GM18502 (cell line): ENCODE results near the gene POLR2H.

ENCODE experiments used
- ATAC-seq: cut with Tn5 transposase; IDR thresholded peaks from one replicate; pipeline ENCODE4 v1.9.1; 2021; ENCODE audit warnings: mild to moderate bottlenecking; ENCODE audit not compliant: unreplicated experiment, poor library complexity

Gene POLR2H

GRCh38 chr3:184361532-184361931 is at the start of gene POLR2H, which contains the start of gene CLCN2:
TSS of gene POLR2H (plus strand) at chr3:184361710. CDS start at chr3:184363493, 1,783 bp downstream.
TSS of gene CLCN2 (minus strand) at chr3:184361605. CDS start at chr3:184361479, 126 bp downstream.
- ATAC-seq: peak; percentile 45

DNA sequence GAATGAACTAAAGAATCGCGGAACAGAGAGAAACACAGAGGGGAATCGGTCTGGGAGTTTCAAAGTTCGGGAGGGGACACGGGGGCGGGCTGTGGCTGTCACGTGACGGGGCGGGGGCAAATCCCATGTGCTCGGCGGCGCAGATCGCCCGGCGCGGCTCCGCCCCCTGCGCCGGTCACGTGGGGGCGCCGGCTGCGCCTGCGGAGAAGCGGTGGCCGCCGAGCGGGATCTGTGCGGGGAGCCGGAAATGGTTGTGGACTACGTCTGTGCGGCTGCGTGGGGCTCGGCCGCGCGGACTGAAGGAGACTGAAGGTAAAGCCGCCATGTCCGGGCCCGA is 47.2 kb upstream of the POLR2H start, which contains the start of gene EIF4G1:
Gene EIF4G1, plus strand, starts transcription at position 244 of the 337 bp plus-strand sequence. CDS start 1,191 bp downstream, outside the sequence.
- ATAC-seq: peak; percentile 85

- ATAC-seq: peak; percentile 50
Observed at GRCh38 chr3:184314700-184315542, 46.6 kb upstream of the POLR2H start.

DNA sequence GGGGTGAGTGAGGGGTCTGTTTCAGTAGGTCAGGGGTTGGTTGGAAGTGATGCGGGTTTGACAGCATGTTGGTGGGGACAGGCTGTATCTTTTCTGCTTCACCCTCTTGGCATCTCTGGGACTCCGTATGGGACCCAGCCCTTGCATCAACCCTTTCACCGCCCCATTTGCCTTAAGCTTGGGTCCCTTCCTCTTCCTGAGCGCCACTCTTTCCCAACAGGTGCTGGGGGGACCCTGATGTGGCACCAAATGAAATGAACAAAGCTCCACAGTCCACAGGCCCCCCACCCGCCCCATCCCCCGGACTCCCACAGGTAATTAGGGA is 46.0 kb upstream of the POLR2H start:
- peak; percentile 4 for ATAC-seq

DNA sequence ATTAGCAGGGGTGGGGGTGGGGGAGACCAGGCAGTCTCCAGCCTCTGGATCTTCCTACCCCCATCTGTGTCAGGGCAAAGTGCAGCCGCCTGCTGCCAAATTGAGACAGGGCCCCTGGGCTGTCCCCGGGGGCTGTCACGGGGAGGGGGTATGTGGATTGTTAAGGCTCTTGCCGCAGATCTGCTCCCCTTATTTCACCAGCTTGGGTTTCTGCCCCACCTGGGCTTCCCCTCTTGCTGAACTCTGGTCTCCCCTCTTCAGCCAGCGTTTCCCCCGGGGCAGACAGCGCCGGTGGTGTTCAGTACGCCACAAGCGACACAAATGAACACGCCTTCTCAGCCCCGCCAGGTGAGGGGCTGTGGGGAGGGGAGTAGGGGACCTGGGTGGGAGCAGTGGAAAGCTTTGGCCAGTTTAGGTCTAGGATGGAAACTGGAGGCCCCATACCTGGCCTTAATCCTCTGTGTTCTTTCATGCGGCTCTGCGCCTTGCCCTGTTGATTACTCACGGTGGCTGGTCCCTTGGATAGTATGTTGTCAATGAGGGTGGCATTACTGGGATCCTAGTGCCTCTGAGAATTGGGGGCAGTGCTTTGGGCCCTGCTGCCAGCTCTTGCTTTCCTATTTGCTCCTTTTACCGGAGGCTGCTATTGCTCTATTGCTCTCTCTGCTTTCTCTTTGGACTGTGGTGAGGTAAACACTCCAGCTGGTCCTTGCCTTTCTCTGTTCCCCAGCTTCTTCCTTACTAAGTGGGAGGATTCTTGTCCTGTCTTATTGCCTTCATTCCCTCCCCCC is 45.4 kb upstream of the POLR2H start:
- no peak for ATAC-seq

DNA sequence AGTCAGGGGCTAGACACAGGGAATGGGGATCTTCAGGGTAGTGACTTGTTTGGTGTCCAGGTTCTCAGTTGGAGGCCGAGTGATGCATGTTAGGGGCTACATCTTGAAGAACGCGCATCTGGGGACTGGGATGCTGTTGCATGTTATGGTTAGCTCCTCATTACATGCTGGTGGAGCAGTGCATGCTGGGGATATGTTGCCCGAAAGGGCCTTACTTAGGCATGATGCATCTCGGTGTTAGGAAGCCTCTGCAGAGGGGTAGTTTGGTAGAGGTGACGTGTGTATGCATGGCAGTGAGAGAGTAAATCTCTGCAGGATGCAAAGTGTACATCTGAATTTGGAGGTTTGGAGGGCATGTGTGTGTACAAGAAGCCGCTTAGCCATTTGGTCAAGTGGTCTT is 44.7 kb upstream of the POLR2H start:
- no peak for ATAC-seq

- no peak for ATAC-seq
Observed at GRCh38 chr3:184317201-184317600, 44.3 kb upstream of the POLR2H start.

- ATAC-seq: no peak
Observed at GRCh38 chr3:184320104-184320445, 41.4 kb upstream of the POLR2H start.

DNA sequence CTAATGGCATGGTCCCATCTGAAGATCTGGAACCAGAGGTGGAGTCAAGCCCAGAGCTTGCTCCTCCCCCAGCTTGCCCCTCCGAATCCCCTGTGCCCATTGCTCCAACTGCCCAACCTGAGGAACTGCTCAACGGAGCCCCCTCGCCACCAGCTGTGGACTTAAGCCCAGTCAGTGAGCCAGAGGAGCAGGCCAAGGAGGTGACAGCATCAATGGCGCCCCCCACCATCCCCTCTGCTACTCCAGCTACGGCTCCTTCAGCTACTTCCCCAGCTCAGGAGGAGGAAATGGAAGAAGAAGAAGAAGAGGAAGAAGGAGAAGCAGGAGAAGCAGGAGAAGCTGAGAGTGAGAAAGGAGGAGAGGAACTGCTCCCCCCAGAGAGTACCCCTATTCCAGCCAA is 39.8 kb upstream of the POLR2H start:
- no peak for ATAC-seq

DNA sequence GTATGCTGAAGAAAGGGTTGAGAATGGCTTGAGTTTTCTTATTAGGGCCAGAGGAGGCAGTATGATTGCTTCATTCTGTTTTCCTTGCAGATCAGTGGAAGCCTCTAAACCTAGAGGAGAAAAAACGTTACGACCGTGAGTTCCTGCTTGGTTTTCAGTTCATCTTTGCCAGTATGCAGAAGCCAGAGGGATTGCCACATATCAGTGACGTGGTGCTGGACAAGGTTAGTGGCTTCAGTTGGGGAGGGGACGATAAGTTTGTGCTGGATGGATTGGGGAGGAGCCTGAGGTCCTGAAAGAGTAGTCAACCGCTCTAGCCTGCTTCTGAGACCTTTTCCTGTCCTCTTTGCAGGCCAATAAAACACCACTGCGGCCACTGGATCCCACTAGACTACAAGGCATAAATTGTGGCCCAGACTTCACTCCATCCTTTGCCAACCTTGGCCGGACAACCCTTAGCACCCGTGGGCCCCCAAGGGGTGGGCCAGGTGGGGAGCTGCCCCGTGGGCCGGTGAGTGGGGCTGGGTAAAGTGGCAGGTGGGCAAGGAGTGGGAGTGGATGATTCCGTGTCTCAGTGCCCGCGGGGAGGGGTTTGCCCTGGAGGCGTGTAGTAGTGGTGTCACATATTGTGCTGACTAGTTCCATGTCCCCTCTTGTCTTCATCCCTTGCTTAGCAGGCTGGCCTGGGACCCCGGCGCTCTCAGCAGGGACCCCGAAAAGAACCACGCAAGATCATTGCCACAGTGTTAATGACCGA is 38.6 kb upstream of the POLR2H start:
- ATAC-seq: no peak

- ATAC-seq: no peak
Observed at GRCh38 chr3:184323696-184324095, 37.8 kb upstream of the POLR2H start.

DNA sequence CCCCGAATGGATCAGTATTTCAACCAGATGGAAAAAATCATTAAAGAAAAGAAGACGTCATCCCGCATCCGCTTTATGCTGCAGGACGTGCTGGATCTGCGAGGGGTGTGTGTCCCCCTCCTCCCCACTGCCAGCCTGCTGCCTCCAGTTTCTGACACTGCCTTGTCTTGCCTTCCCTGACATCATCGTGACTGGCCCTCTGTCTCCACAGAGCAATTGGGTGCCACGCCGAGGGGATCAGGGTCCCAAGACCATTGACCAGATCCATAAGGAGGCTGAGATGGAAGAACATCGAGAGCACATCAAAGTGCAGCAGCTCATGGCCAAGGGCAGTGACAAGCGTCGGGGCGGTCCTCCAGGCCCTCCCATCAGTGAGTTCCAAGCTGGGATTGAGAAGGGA is 36.2 kb upstream of the POLR2H start:
- ATAC-seq: no peak

DNA sequence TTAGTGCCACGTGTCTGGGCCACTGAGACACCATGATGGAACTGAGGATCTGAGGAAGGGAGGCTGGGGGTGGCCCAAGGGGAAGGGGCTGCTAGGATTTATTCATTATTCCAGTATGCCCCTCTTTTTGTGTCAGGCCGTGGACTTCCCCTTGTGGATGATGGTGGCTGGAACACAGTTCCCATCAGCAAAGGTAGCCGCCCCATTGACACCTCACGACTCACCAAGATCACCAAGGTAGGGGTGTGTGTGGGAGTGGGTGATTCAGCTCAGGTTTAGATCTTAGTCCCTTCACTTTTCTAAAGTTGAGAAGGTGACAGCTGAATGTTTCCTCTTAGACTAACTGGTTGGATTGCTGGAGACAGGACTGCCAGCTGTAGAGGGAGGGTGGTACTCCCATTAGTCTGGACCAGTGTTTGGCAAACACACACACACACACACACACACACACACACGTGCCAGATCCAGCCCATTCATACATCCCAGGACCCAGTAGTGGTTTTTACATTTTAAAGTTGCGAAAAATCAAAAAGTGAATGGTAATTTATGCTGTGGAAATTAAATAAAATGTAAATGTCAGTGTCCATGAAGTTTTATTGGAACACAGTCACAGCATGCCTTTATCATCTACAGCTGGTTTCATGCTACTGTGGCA is 35.7 kb upstream of the POLR2H start:
- ATAC-seq: no peak

DNA sequence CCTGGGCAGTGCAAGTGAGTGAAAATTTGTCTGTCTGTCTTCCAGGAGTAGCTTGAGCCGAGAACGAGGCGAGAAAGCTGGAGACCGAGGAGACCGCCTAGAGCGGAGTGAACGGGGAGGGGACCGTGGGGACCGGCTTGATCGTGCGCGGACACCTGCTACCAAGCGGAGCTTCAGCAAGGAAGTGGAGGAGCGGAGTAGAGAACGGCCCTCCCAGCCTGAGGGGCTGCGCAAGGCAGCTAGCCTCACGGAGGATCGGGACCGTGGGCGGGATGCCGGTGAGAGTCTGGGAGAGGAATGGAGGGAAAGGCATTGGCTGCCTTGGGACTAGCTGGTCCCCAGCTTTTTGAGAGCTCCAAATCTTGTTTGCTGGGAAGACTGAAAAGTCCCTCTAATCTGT is 34.3 kb upstream of the POLR2H start:
- no peak for ATAC-seq

GRCh38 chr3:184328516-184328915 is 33.0 kb upstream of the POLR2H start:
- no peak for ATAC-seq

DNA sequence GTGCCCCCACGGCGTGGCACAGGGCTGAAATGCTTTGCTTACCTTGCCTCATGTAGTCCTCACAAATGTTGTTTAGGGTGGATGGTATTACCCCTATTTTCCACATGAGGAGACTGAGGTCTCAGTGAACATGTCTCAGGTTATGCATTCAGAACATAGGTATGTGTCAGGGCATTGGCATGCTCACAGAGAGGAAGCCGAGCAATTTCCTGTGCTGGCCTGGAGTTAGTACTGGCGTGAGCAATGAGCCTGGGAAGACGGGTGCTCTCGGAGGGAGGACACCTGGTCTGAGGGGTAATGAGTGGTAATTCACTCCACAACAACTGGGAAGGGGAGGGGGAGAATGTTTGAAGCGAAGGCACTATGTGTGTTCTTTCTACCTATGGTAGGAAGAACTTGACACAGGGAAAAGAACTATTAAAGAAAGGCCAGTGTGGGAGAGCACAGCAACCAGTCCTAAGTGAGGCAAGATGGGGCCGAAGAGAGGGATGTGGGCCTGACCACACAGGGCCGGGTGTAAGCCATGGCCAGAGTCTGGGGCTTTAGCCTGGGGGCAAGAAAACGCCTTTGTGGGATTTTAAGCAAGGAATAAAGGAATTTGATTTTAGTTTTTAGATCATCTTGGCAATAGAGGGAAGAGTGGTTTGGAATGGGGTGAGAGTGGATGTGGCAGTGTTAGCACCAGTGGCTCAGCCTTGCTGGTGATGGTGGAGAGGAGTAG is 29.0 kb upstream of the POLR2H start:
- ATAC-seq: no peak

GRCh38 chr3:184333190-184333589 is 28.3 kb upstream of the POLR2H start:
- ATAC-seq: no peak

DNA sequence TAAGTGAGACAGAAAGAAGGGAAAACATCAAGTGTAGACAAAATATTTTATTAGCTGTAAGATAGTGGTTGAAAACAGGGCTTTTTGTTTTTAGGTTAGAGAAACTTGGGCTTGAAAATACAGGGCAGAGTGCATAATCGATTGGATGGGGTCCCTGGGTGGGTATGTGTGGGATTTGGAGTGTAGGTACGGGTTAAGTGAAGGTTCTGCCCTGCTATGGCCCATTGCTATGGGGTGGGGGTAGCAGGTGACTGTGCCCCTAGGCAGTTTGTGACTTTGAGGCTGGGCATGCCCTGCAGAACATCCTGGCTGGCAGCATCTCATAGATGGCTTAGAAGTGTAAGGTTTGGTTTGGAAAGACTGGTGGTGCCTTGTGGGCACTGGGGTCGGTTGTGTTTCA is 27.8 kb upstream of the POLR2H start:
- no peak for ATAC-seq

DNA sequence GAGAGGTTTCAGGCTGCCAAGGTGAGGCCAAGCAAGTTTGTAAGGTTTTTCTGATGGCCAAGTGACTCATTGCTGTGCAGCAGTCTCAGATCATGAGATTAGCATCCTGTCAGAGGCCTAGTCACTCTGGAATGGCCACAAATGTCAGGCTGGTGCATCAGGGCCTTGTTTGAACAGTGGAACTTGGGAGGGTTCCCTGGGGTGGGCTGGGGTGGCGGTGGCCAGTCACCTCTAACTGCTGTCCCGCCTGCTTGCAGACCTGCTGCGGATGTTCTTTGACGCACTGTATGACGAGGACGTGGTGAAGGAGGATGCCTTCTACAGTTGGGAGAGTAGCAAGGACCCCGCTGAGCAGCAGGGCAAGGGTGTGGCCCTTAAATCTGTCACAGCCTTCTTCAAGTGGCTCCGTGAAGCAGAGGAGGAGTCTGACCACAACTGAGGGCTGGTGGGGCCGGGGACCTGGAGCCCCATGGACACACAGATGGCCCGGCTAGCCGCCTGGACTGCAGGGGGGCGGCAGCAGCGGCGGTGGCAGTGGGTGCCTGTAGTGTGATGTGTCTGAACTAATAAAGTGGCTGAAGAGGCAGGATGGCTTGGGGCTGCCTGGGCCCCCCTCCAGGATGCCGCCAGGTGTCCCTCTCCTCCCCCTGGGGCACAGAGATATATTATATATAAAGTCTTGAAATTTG is 26.9 kb upstream of the POLR2H start:
- ATAC-seq: no peak
